Epithelial cell of prostate (primary cell): ENCODE results near the gene SND1.
A peak's percentile ranks its signal among the peaks of the same experiment; 100 is the strongest.

Source experiments
- DNase-seq: peaks from one replicate; pipeline ENCODE4 v3.0.0-alpha.2; 2011; ENCODE audit warnings: low read depth, low spot score
- H3K27ac ChIP-seq: fragments of 450-650 bp; 2 replicates; pipeline ENCODE4 v1.5.1; 2017; ENCODE audit warnings: mild to moderate bottlenecking

Gene SND1

GRCh38 chr7:127678947-127679346 is 27.0 kb downstream of the SND1 start:
- no peak overlapping the region for H3K27ac ChIP-seq
- no peak for DNase-seq

- no peak overlapping the region for H3K27ac ChIP-seq
- no peak for DNase-seq
Observed at GRCh38 chr7:127680983-127681382, 29.0 kb downstream of the SND1 start.

GRCh38 chr7:127682140-127682539 is 30.1 kb downstream of the SND1 start:
- H3K27ac ChIP-seq = no peak overlapping the region
- DNase-seq = no peak

GRCh38 chr7:127683776-127684681 is 32.0 kb downstream of the SND1 start:
- no peak for DNase-seq

GRCh38 chr7:127689194-127689772 is 37.3 kb downstream of the SND1 start:
- DNase-seq = no peak
- peak overlapping the region; percentile 34 for H3K27ac ChIP-seq

More at GRCh38 chr7:127683776-127684681, 32.0 kb downstream of the SND1 start:
- H3K27ac ChIP-seq = no peak overlapping the region

- no peak overlapping the region for H3K27ac ChIP-seq
- no peak for DNase-seq
Observed at GRCh38 chr7:127690337-127690736, 38.3 kb downstream of the SND1 start.

GRCh38 chr7:127690806-127691205 is 38.8 kb downstream of the SND1 start:
- no peak overlapping the region for H3K27ac ChIP-seq
- DNase-seq = no peak

GRCh38 chr7:127692200-127692599 is 40.2 kb downstream of the SND1 start:
- DNase-seq = no peak
- H3K27ac ChIP-seq = no peak overlapping the region

- DNase-seq = no peak
- no peak overlapping the region for H3K27ac ChIP-seq
Observed at GRCh38 chr7:127699853-127700252, 47.9 kb downstream of the SND1 start.

- no peak for DNase-seq
- no peak overlapping the region for H3K27ac ChIP-seq
Observed at GRCh38 chr7:127702052-127702652, 50.2 kb downstream of the SND1 start.

GRCh38 chr7:127702938-127703337 is 50.9 kb downstream of the SND1 start:
- no peak overlapping the region for H3K27ac ChIP-seq
- DNase-seq = no peak

GRCh38 chr7:127704211-127704610 is 52.2 kb downstream of the SND1 start:
- no peak overlapping the region for H3K27ac ChIP-seq
- DNase-seq = no peak

GRCh38 chr7:127705461-127705959 is 53.5 kb downstream of the SND1 start:
- no peak overlapping the region for H3K27ac ChIP-seq
- no peak for DNase-seq

- H3K27ac ChIP-seq = no peak overlapping the region
- DNase-seq = no peak
Observed at GRCh38 chr7:127706766-127707165, 54.8 kb downstream of the SND1 start.

- H3K27ac ChIP-seq = no peak overlapping the region
- DNase-seq = no peak
Observed at GRCh38 chr7:127708201-127708600, 56.2 kb downstream of the SND1 start.

GRCh38 chr7:127708788-127709187 is 56.8 kb downstream of the SND1 start:
- H3K27ac ChIP-seq = no peak overlapping the region
- DNase-seq = peak; percentile 26

GRCh38 chr7:127710635-127711034 is 58.6 kb downstream of the SND1 start:
- no peak for DNase-seq
- no peak overlapping the region for H3K27ac ChIP-seq

GRCh38 chr7:127711872-127712271 is 59.9 kb downstream of the SND1 start:
- no peak overlapping the region for H3K27ac ChIP-seq
- no peak for DNase-seq

- no peak overlapping the region for H3K27ac ChIP-seq
- DNase-seq = no peak
Observed at GRCh38 chr7:127713006-127713405, 61.0 kb downstream of the SND1 start.

GRCh38 chr7:127713758-127714157 is 61.8 kb downstream of the SND1 start:
- no peak for DNase-seq
- H3K27ac ChIP-seq = no peak overlapping the region

- no peak overlapping the region for H3K27ac ChIP-seq
- no peak for DNase-seq
Observed at GRCh38 chr7:127715272-127715671, 63.3 kb downstream of the SND1 start.
